Erythroblast (primary cell): ENCODE measurements around the gene ADGRV1.

Source experiments
- GATA1 ChIP-seq: IDR thresholded peaks from 2 replicates; pipeline ENCODE4 v1.6.1; 2011; ENCODE audit warnings: low read depth, mild to moderate bottlenecking, control low read depth, low read length, moderate library complexity
- POLR2A ChIP-seq: IDR thresholded peaks from 2 replicates; pipeline ENCODE4 v1.6.1; 2011; ENCODE audit warnings: mild to moderate bottlenecking, low read length

- TF ChIP-seq POLR2A: no peak
- TF ChIP-seq GATA1: no peak
Measured at GRCh38 chr5:91032125-91032524, 473.5 kb downstream of the ADGRV1 start.
